Uterus (tissue), 2 donors: ENCODE results near the gene SENP6.

Experiments
- CTCF ChIP-seq, 4 experiments: fragments of 200-600 bp in 2 of 4; fragments of 450-650 bp in 2 of 4; sonication (generic) in 2 of 4; IDR thresholded peaks; one replicate each; pipeline ENCODE4 v1.5.1; 2016 to 2019; ENCODE audit warnings: antibody characterized with exemption in 4 of 4, mild to moderate bottlenecking in 2 of 4, moderate library complexity in 1 of 4
- POLR2A ChIP-seq, 2 donors: fragments of 450-650 bp; IDR thresholded peaks; one replicate each; pipeline ENCODE4 v1.6.1; 2016; ENCODE audit warnings: antibody characterized with exemption in 2 of 2, mild to moderate bottlenecking in 1 of 2, moderate library complexity in 1 of 2

GRCh38 chr6:75608304-75608703, 6.6 kb downstream of the SENP6 start:
- no peak for TF ChIP-seq CTCF (IDR thresholded peaks at IDR 0.05)
- TF ChIP-seq POLR2A (IDR thresholded peaks at IDR 0.05): no peak
